ENCODE data around the gene ACTR3C. TPM values are rescaled to one million over a fixed set of nuclear protein-coding genes. Genes with fewer than 3 reads are reported as not detected.

ACTR3C gene
- total RNA-seq, 1 donor from 2014 or later = 7.3 TPM

Other genes with a start within 250 kb of the ACTR3C start
- gene LRRC61, start 190 bp downstream of the ACTR3C start, total RNA-seq = 11.7 TPM
- gene RARRES2, start 18.1 kb upstream of the ACTR3C start, total RNA-seq = 6.2 TPM
- gene REPIN1, start 45.3 kb upstream of the ACTR3C start, total RNA-seq = 26.8 TPM
- 10.6 TPM for gene ZNF775, start 55.8 kb upstream of the ACTR3C start, total RNA-seq
- gene GIMAP8, start 127.1 kb upstream of the ACTR3C start, total RNA-seq = 2.8 TPM
- gene GIMAP7, start 191.3 kb upstream of the ACTR3C start, total RNA-seq = 2.7 TPM
- gene GIMAP4, start 243.8 kb upstream of the ACTR3C start, total RNA-seq = 11.4 TPM

Data from occipital lobe (tissue), 1 donor.